Mesendoderm (in vitro differentiated cells): ENCODE results near the gene BCAT1.
A peak's percentile ranks its signal among the peaks of the same experiment; 100 is the strongest.

ENCODE experiments used
- DNase-seq: peaks from one replicate; pipeline ENCODE4 v3.0.0; 2013
- H2AK5ac ChIP-seq: 2 replicates; pipeline ENCODE4 v1.6.1; 2013; ENCODE audit warnings: low read length, inconsistent platforms
- H2BK120ac ChIP-seq: 2 replicates; pipeline ENCODE4 v1.6.1; 2013; ENCODE audit warnings: low read depth, mild to moderate bottlenecking, low read length, moderate library complexity, mixed read lengths
- H2BK15ac ChIP-seq: replicated peaks from 2 replicates; pipeline ENCODE4 v1.6.1; 2013; ENCODE audit warnings: low read depth, mild to moderate bottlenecking, moderate library complexity
- H2BK5ac ChIP-seq: 2 replicates; pipeline ENCODE4 v1.6.1; 2013; ENCODE audit warnings: low read length, inconsistent platforms
- H3K18ac ChIP-seq: 2 replicates; pipeline ENCODE4 v1.6.1; 2013; ENCODE audit warnings: mild to moderate bottlenecking, low read length, mixed read lengths
- H3K23ac ChIP-seq: one replicate; pipeline ENCODE4 v1.6.1; 2013; ENCODE audit warnings: low read length
- H3K27ac ChIP-seq: 2 replicates; pipeline ENCODE4 v1.5.1; 2013; ENCODE audit warnings: low read depth, mild to moderate bottlenecking, inconsistent platforms, low read length, moderate library complexity
- H3K27me3 ChIP-seq: 2 replicates; pipeline ENCODE4 v1.6.1; 2013; ENCODE audit warnings: low read length, control low read depth, mild to moderate bottlenecking, inconsistent platforms; ENCODE audit not compliant: insufficient read depth, poor library complexity
- H3K36me3 ChIP-seq: 2 replicates; pipeline ENCODE4 v1.6.1; 2013; ENCODE audit warnings: low read length, inconsistent platforms; ENCODE audit not compliant: control insufficient read depth, insufficient read depth
- H3K4ac ChIP-seq: one replicate; pipeline ENCODE4 v1.6.1; 2013; ENCODE audit warnings: low read depth, mild to moderate bottlenecking, low read length, moderate library complexity
- H3K4me1 ChIP-seq: 2 replicates; pipeline ENCODE4 v1.6.1; 2013; ENCODE audit warnings: low read depth, low read length, inconsistent platforms; ENCODE audit not compliant: control insufficient read depth
- H3K4me2 ChIP-seq: 2 replicates; pipeline ENCODE4 v1.6.1; 2013; ENCODE audit warnings: low read length
- H3K4me3 ChIP-seq: 2 replicates; pipeline ENCODE4 v1.5.1; 2013; ENCODE audit warnings: mild to moderate bottlenecking, low read length
- H3K56ac ChIP-seq: one replicate; pipeline ENCODE4 v1.6.1; 2013; ENCODE audit warnings: low read length
- H3K79me1 ChIP-seq: 2 replicates; pipeline ENCODE4 v1.6.1; 2013; ENCODE audit warnings: low read length, inconsistent platforms
- H3K79me2 ChIP-seq: 2 replicates; pipeline ENCODE4 v1.6.1; 2013; ENCODE audit warnings: mild to moderate bottlenecking, low read length; ENCODE audit not compliant: control insufficient read depth, insufficient read depth
- H3K9ac ChIP-seq: 2 replicates; pipeline ENCODE4 v1.6.1; 2013; ENCODE audit warnings: low read length, inconsistent platforms
- H4K5ac ChIP-seq: one replicate; pipeline ENCODE4 v1.6.1; 2013; ENCODE audit warnings: low read length
- H4K8ac ChIP-seq: one replicate; pipeline ENCODE4 v1.6.1; 2013; ENCODE audit warnings: low read depth, mild to moderate bottlenecking, control low read depth, low read length, moderate library complexity
- WGBS: extraction: QIAGEN DNeasy Blood & Tissue Kit; methylation state at CpG from one replicate; pipeline ENCODE4 v1.1.7; 2013; ENCODE audit warnings: low lambda C conversion rate, missing lambda C conversion rate; ENCODE audit not compliant: insufficient coverage; ENCODE audit errors: extremely low coverage; 5-methylcytosine and 5-hydroxymethylcytosine counted together

The BCAT1 gene

GRCh38 chr12:24979329-24979728, 30.4 kb upstream of the BCAT1 start:
- Histone ChIP-seq H3K9ac (no peak overlapping the region), H3K4me3 (no peak overlapping the region), H2BK5ac (no peak overlapping the region), H2BK15ac (no peak overlapping the region), H2AK5ac (no peak overlapping the region), H4K5ac (no peak overlapping the region), H3K56ac (no peak overlapping the region), H3K27me3 (no peaks in the 10 kb centered on the region), H3K4me2 (no peak overlapping the region), H3K79me1 (no peaks in the 10 kb centered on the region), H3K18ac (no peak overlapping the region), H3K36me3 (no peaks in the 10 kb centered on the region), H4K8ac (no peak overlapping the region), H3K23ac (no peak overlapping the region), H3K27ac (no peak overlapping the region), H3K79me2 (no peaks in the 10 kb centered on the region), H3K4me1 (no peaks in the 10 kb centered on the region), H2BK120ac (no peak overlapping the region), H3K4ac (no peak overlapping the region)
- no CpG with 5 or more reads among the region's 5 CpGs for WGBS
- DNase-seq, result no peak

GRCh38 chr12:24977711-24978110, 28.8 kb upstream of the BCAT1 start:
- H3K27ac ChIP-seq, result no peak overlapping the region
- DNase-seq, result no peak
- H3K4me3 ChIP-seq, result no peak overlapping the region
- H3K9ac ChIP-seq, result no peak overlapping the region
- H3K4me1 ChIP-seq, result no peaks in the 10 kb centered on the region
- H2BK5ac ChIP-seq, result no peak overlapping the region
- H3K56ac ChIP-seq, result no peak overlapping the region
- no peak overlapping the region for H2BK120ac ChIP-seq
- H2AK5ac ChIP-seq, result no peak overlapping the region
- H3K4me2 ChIP-seq, result no peak overlapping the region
- H3K27me3 ChIP-seq, result no peaks in the 10 kb centered on the region
- no peak overlapping the region for H3K4ac ChIP-seq
- H4K5ac ChIP-seq, result no peak overlapping the region
- H3K79me2 ChIP-seq, result no peaks in the 10 kb centered on the region
- no peak overlapping the region for H3K18ac ChIP-seq
- H2BK15ac ChIP-seq, result no peak overlapping the region
- no peak overlapping the region for H3K23ac ChIP-seq
- no peaks in the 10 kb centered on the region for H3K36me3 ChIP-seq
- no peak overlapping the region for H4K8ac ChIP-seq
- no CpG with 5 or more reads among the region's 1 CpG for WGBS
- H3K79me1 ChIP-seq, result no peaks in the 10 kb centered on the region

- Histone ChIP-seq H3K23ac (no peak overlapping the region), H3K56ac (no peak overlapping the region), H3K9ac (no peak overlapping the region), H2AK5ac (no peak overlapping the region), H3K27ac (no peak overlapping the region), H3K4ac (no peak overlapping the region), H2BK120ac (no peak overlapping the region), H4K8ac (no peak overlapping the region), H3K36me3 (no peaks in the 10 kb centered on the region), H3K4me3 (no peak overlapping the region), H3K4me2 (no peak overlapping the region), H3K79me1 (no peaks in the 10 kb centered on the region), H3K4me1 (no peaks in the 10 kb centered on the region), H4K5ac (no peak overlapping the region), H3K79me2 (no peaks in the 10 kb centered on the region), H2BK15ac (no peak overlapping the region), H3K27me3 (no peaks in the 10 kb centered on the region), H3K18ac (no peak overlapping the region), H2BK5ac (no peak overlapping the region)
- no peak for DNase-seq
- no CpG with 5 or more reads among the region's 4 CpGs for WGBS
These were observed 28.2 kb upstream of the BCAT1 start for GRCh38 chr12:24977060-24977459.

- no peak overlapping the region for H4K8ac ChIP-seq
- H3K79me1 ChIP-seq, result no peaks in the 10 kb centered on the region
- no peak overlapping the region for H2BK5ac ChIP-seq
- no peak overlapping the region for H3K4me3 ChIP-seq
- no peak overlapping the region for H2BK15ac ChIP-seq
- no peak for DNase-seq
- no peaks in the 10 kb centered on the region for H3K79me2 ChIP-seq
- H3K23ac ChIP-seq, result no peak overlapping the region
- H3K27me3 ChIP-seq, result no peaks in the 10 kb centered on the region
- H3K36me3 ChIP-seq, result no peaks in the 10 kb centered on the region
- no peak overlapping the region for H3K4me2 ChIP-seq
- H3K4ac ChIP-seq, result no peak overlapping the region
- no peak overlapping the region for H2BK120ac ChIP-seq
- no peak overlapping the region for H3K9ac ChIP-seq
- no peak overlapping the region for H3K56ac ChIP-seq
- H3K18ac ChIP-seq, result no peak overlapping the region
- H4K5ac ChIP-seq, result no peak overlapping the region
- no peak overlapping the region for H2AK5ac ChIP-seq
- H3K27ac ChIP-seq, result no peak overlapping the region
- no peaks in the 10 kb centered on the region for H3K4me1 ChIP-seq
These were observed 26.5 kb upstream of the BCAT1 start for GRCh38 chr12:24975425-24975824.

GRCh38 chr12:24974216-24974615, 25.3 kb upstream of the BCAT1 start:
- H3K36me3 ChIP-seq, result no peaks in the 10 kb centered on the region
- H3K79me2 ChIP-seq, result no peaks in the 10 kb centered on the region
- DNase-seq, result no peak
- H2AK5ac ChIP-seq, result no peak overlapping the region
- no peak overlapping the region for H3K18ac ChIP-seq
- no peak overlapping the region for H2BK5ac ChIP-seq
- no peaks in the 10 kb centered on the region for H3K79me1 ChIP-seq
- H3K27ac ChIP-seq, result no peak overlapping the region
- no peak overlapping the region for H4K8ac ChIP-seq
- H3K56ac ChIP-seq, result no peak overlapping the region
- H2BK15ac ChIP-seq, result no peak overlapping the region
- no peak overlapping the region for H3K9ac ChIP-seq
- WGBS, result no CpG with 5 or more reads among the region's 3 CpGs
- H3K27me3 ChIP-seq, result no peaks in the 10 kb centered on the region
- H3K4me2 ChIP-seq, result no peak overlapping the region
- H3K4me3 ChIP-seq, result no peak overlapping the region
- no peak overlapping the region for H3K23ac ChIP-seq
- H2BK120ac ChIP-seq, result no peak overlapping the region
- H3K4me1 ChIP-seq, result no peaks in the 10 kb centered on the region
- no peak overlapping the region for H3K4ac ChIP-seq
- H4K5ac ChIP-seq, result no peak overlapping the region

GRCh38 chr12:24972078-24972477, 23.2 kb upstream of the BCAT1 start:
- H3K79me1 ChIP-seq, result no peaks in the 10 kb centered on the region
- H3K23ac ChIP-seq, result no peak overlapping the region
- H3K56ac ChIP-seq, result no peak overlapping the region
- H3K18ac ChIP-seq, result no peak overlapping the region
- no peak overlapping the region for H3K27ac ChIP-seq
- no peaks in the 10 kb centered on the region for H3K27me3 ChIP-seq
- no peak overlapping the region for H3K9ac ChIP-seq
- H3K4me1 ChIP-seq, result no peaks in the 10 kb centered on the region
- H3K4me2 ChIP-seq, result no peak overlapping the region
- WGBS, result no CpG with 5 or more reads among the region's 1 CpG
- H2BK5ac ChIP-seq, result no peak overlapping the region
- no peaks in the 10 kb centered on the region for H3K36me3 ChIP-seq
- H3K4me3 ChIP-seq, result no peak overlapping the region
- H4K8ac ChIP-seq, result no peak overlapping the region
- no peak overlapping the region for H3K4ac ChIP-seq
- DNase-seq, result peak; percentile 74
- H3K79me2 ChIP-seq, result no peaks in the 10 kb centered on the region
- no peak overlapping the region for H2AK5ac ChIP-seq
- no peak overlapping the region for H2BK120ac ChIP-seq
- H2BK15ac ChIP-seq, result no peak overlapping the region
- H4K5ac ChIP-seq, result no peak overlapping the region
